ENCODE data around the gene ZFP91. TPM values are rescaled to one million over a fixed set of nuclear protein-coding genes. Genes with fewer than 3 reads are reported as not detected.

The ZFP91 gene
- total RNA-seq, 1 donor from 2014 or later: 43.6 TPM

GRCh38 chr11:58654908-58655296 lies 76.0 kb downstream of the ZFP91 start:
- Mint-ChIP-seq H3K27me3 (peaks cover 14% of the 10 kb centered on the region), H3K4me1 (ENCODE audit: unreplicated experiment) (no peaks in the 10 kb centered on the region), H3K9me3 (no peaks in the 10 kb centered on the region), H3K4me3 (no peak overlapping the region), H3K36me3 (no peaks in the 10 kb centered on the region), H3K27ac (no peak overlapping the region)
- TF ChIP-seq CTCF (conservative IDR thresholded peaks at IDR 0.05): no peak
- no peak for DNase-seq (ENCODE audit: extremely low spot score, unreplicated experiment)

DNA sequence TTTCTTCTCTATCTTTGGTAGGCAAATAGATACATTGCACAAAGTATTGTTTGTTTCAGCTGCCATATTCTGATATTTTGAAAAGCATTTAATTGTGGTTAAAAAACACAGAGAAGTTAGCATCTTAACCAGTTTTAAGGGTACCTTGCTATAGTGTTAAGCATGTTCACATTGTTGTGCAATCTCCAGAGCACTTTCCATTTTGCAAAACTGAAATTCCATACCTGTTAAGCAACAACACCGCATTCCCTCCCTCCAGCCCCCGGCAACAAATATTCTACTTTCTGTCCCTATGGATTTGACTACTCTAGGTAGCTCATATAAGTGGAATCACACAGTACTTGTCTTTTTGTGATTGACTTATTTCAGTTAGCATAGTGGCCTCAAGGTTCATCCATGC lies 77.5 kb downstream of the ZFP91 start:
- DNase-seq (ENCODE audit: extremely low spot score, unreplicated experiment): no peak
- peaks cover 14% of the 10 kb centered on the region for H3K27me3 Mint-ChIP-seq
- no peak overlapping the region for H3K4me3 Mint-ChIP-seq

DNA sequence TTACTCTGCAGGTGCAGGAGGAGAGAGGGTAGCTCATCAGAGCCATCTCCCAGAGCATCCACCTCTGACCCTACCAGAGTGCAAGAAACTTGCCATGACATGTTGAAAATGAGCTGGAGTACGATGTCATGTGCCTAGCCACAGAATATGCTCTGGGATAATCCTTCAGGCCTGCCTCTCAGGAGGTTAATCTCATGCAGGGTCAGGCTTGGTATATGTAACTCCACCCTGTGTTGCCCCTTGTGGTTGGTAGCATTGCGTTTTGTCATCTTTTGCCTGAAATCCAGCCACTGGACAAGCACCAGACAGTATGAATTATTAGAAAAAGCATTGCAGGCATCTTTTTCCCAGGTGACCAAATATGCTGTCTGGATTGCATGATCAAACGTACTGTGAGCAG lies 79.8 kb downstream of the ZFP91 start:
- no peak for TF ChIP-seq CTCF (conservative IDR thresholded peaks at IDR 0.05)
- no peak overlapping the region for H3K4me3 Mint-ChIP-seq
- no peaks in the 10 kb centered on the region for H3K4me1 Mint-ChIP-seq (ENCODE audit: unreplicated experiment)
- H3K27me3 Mint-ChIP-seq: peaks cover 11% of the 10 kb centered on the region
- no peak overlapping the region for H3K27ac Mint-ChIP-seq
- DNase-seq (ENCODE audit: extremely low spot score, unreplicated experiment): no peak
- no peaks in the 10 kb centered on the region for H3K36me3 Mint-ChIP-seq
- H3K9me3 Mint-ChIP-seq: peaks cover 4% of the 10 kb centered on the region

More for the DNA sequence above, 77.5 kb downstream of the ZFP91 start:
- no peaks in the 10 kb centered on the region for H3K4me1 Mint-ChIP-seq (ENCODE audit: unreplicated experiment)
- H3K27ac Mint-ChIP-seq: no peak overlapping the region
- H3K36me3 Mint-ChIP-seq: no peaks in the 10 kb centered on the region
- no peak for TF ChIP-seq CTCF (conservative IDR thresholded peaks at IDR 0.05)
- H3K9me3 Mint-ChIP-seq: peaks cover 4% of the 10 kb centered on the region

DNA sequence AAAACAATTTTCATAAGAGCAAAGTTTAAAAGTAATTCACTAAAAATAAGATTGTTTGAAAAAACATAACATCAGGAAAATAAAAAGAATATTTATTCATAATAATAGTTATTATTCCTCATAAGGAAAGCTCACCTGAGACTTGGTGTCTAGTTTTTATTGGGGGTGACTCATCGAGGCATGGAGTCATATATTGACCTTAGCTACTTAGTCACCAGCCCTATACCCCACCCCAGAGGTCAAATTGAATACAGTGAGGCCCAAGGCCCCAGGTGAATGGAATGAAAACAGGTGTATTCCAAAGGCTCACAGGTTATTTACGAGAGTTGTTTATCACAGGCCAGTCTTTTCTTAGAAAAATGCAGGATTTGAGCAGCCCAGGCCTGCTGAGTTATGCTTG lies 80.5 kb downstream of the ZFP91 start:
- Mint-ChIP-seq H3K27me3 (peaks cover 4% of the 10 kb centered on the region), H3K27ac (no peak overlapping the region), H3K4me1 (ENCODE audit: unreplicated experiment) (no peaks in the 10 kb centered on the region), H3K9me3 (peaks cover 4% of the 10 kb centered on the region), H3K36me3 (no peaks in the 10 kb centered on the region), H3K4me3 (no peak overlapping the region)
- TF ChIP-seq CTCF (conservative IDR thresholded peaks at IDR 0.05): no peak
- DNase-seq (ENCODE audit: extremely low spot score, unreplicated experiment): no peak

DNA sequence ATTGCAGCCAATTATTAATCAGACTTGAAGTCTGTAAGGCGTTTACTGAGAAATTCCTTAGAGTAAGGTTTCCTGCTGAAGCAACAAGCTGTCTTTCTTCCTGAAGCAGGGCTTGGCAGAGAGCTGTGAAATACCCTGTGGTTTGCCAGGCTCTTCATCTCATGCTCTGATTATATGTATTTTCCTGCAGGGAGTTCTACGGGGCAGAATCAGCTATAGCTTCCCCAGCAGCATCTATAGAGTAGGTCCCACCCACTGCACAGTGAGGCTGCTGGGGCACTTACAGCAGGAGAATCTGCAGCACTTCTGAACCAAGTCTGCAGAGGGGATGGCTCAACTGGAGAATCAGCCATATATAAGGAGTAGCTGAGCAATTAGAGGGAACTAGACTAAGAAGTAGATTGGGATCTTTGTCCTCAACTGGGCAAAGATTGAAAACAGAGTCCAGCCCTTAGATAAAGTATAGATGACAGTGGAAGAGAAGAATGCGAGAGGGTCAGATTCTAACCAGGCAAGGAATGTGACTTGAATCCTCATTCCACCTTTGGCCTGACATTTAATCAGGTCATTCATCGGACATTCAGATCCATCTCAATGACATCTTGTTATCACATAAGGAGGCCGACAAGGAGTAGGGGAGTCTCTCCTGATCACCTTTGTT lies 81.2 kb downstream of the ZFP91 start:
- DNase-seq (ENCODE audit: extremely low spot score, unreplicated experiment): no peak
- Mint-ChIP-seq H3K4me1 (ENCODE audit: unreplicated experiment) (no peaks in the 10 kb centered on the region), H3K27ac (no peak overlapping the region), H3K36me3 (no peaks in the 10 kb centered on the region), H3K27me3 (peaks cover 3% of the 10 kb centered on the region), H3K9me3 (peaks cover 4% of the 10 kb centered on the region), H3K4me3 (no peak overlapping the region)
- no peak for TF ChIP-seq CTCF (conservative IDR thresholded peaks at IDR 0.05)

Other genes with a start within 250 kb of the ZFP91 start
- gene OR5B17, start 220.0 kb upstream of the ZFP91 start, total RNA-seq (ENCODE audit: low replicate concordance): not detected in 2 replicates
- not detected in 2 replicates for gene OR5B3, start 172.2 kb upstream of the ZFP91 start, total RNA-seq (ENCODE audit: low replicate concordance)
- gene OR5B2, start 150.9 kb upstream of the ZFP91 start, total RNA-seq (ENCODE audit: low replicate concordance): not detected in 2 replicates
- gene OR5B12, start 136.8 kb upstream of the ZFP91 start, total RNA-seq (ENCODE audit: low replicate concordance): not detected in 2 replicates
- not detected in 2 replicates for gene OR5B21, start 71.0 kb upstream of the ZFP91 start, total RNA-seq (ENCODE audit: low replicate concordance)
- gene LPXN, start 3.2 kb upstream of the ZFP91 start, total RNA-seq (ENCODE audit: low replicate concordance): 4.5 and 4.7 TPM in 2 replicates
- 1.6 and 2.0 TPM in 2 replicates for gene CNTF, start 43.6 kb downstream of the ZFP91 start, total RNA-seq (ENCODE audit: low replicate concordance)
- 1.6 TPM in 1 of 2 replicates, not detected in the other for gene GLYAT, start 152.9 kb downstream of the ZFP91 start, total RNA-seq (ENCODE audit: low replicate concordance)

Measured in type B pancreatic cell (in vitro differentiated cells).